ENCODE data around the gene CTCF.

Gene CTCF

GRCh38 chr16:67652578-67653127 is 90.3 kb downstream of the CTCF start:
- no peak for DNase-seq (ENCODE audit: low read depth in 2 of 2)

GRCh38 chr16:67653128-67653788 is 90.9 kb downstream of the CTCF start:
- no peak for DNase-seq (ENCODE audit: low read depth in 2 of 2)

GRCh38 chr16:67653789-67654402 is 91.6 kb downstream of the CTCF start:
- no peak for DNase-seq (ENCODE audit: low read depth in 2 of 2)

- no peak for DNase-seq (ENCODE audit: low read depth in 2 of 2)
Measured at GRCh38 chr16:67654403-67654911, 92.1 kb downstream of the CTCF start.

- DNase-seq (ENCODE audit: low read depth in 2 of 2), result no peak
Measured at GRCh38 chr16:67655363-67655762, 93.0 kb downstream of the CTCF start.

DNA sequence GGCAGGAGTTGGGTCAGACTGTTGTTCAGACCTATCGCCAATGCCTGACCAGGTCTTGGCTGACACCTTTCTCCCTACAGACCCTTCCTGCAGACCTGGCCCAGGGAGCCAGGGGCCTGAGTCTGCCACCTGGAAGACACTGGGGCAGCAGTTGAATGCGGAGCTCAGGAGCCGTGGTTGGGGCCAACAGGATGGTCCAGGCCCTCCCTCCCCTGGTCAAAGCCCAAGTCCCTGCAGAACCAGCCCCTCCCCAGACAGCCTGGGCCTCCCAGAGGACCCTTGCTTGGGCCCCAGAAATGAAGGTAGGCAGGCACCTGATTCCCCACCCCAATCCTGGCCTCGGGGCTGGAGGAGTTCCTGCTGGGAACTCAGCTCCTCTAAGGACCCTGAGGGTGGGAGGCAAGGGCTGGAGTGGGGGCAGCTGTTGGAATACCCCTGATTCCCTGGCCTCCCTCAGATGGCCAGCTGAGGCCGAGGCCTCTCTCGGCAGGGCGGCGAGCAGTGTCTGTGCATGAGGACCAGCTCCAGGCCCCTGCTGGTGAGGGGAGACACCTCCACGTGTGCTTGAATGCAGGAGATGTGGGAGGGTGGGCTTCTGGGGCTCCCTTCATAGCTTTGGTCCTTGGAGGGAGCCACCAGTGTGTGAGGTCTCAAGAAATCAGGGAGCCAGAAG is 94.2 kb downstream of the CTCF start:
- no peak for DNase-seq (ENCODE audit: low read depth in 2 of 2)

GRCh38 chr16:67657017-67657608 is 94.8 kb downstream of the CTCF start:
- DNase-seq (ENCODE audit: low read depth in 2 of 2), result no peak

GRCh38 chr16:67657751-67658518 is 95.6 kb downstream of the CTCF start:
- DNase-seq (ENCODE audit: low read depth in 2 of 2), result no peak

GRCh38 chr16:67658849-67659674 is 96.7 kb downstream of the CTCF start:
- no peak for DNase-seq (ENCODE audit: low read depth in 2 of 2)

GRCh38 chr16:67659675-67660563 is 97.6 kb downstream of the CTCF start, which contains the start of gene ACD:
Gene ACD, minus strand, starts transcription at chr16:67660260. Its CDS starts 40 bp downstream, at chr16:67660220.
- peak; percentile 83 to 85 for DNase-seq (ENCODE audit: low read depth in 2 of 2)

- DNase-seq (ENCODE audit: low read depth in 2 of 2), result peak; percentile 82 to 85
Measured at GRCh38 chr16:67660564-67661028, 98.3 kb downstream of the CTCF start, which contains the start of gene PARD6A. Gene PARD6A, plus strand, starts transcription at chr16:67660960. Its CDS starts 79 bp downstream, at chr16:67661039.

- DNase-seq (ENCODE audit: low read depth in 2 of 2), result no peak
Measured at GRCh38 chr16:67661101-67661761, 98.9 kb downstream of the CTCF start.

DNA sequence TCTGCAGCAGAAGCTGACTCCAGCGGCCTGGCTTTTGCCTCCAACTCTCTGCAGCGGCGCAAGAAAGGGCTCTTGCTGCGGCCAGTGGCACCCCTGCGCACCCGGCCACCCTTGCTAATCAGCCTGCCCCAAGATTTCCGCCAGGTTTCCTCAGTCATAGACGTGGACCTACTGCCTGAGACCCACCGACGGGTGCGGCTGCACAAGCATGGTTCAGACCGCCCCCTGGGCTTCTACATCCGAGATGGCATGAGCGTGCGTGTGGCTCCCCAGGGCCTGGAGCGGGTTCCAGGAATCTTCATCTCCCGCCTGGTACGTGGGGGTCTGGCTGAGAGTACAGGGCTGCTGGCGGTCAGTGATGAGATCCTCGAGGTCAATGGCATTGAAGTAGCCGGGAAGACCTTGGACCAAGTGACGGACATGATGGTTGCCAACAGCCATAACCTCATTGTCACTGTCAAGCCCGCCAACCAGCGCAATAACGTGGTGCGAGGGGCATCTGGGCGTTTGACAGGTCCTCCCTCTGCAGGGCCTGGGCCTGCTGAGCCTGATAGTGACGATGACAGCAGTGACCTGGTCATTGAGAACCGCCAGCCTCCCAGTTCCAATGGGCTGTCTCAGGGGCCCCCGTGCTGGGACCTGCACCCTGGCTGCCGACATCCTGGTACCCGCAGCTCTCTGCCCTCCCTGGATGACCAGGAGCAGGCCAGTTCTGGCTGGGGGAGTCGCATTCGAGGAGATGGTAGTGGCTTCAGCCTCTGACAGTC is 99.7 kb downstream of the CTCF start:
- DNase-seq (ENCODE audit: low read depth in 2 of 2), result no peak

GRCh38 chr16:67662653-67663010 is 100.3 kb downstream of the CTCF start:
- DNase-seq (ENCODE audit: low read depth in 2 of 2), result no peak

- DNase-seq (ENCODE audit: low read depth in 2 of 2), result no peak
Measured at GRCh38 chr16:67663151-67663876, 101.0 kb downstream of the CTCF start.

DNA sequence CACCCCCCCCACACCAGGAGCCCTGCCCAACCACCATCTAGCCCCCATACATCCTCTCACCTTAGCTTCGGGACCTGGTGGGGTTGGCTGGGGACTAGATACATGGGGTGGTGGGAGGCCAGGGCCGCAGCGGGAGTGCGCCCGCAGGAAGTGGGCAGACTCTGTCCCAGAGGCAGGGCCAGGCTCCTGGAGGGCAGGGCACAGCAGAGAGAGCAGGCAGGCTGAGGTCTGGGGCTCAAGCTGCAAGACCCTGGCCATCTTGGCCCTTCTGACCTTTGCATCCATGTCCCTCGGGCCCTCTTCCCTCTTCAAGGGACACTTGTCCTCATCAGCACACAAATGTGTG is 101.5 kb downstream of the CTCF start:
- no peak for DNase-seq (ENCODE audit: low read depth in 2 of 2)

DNA sequence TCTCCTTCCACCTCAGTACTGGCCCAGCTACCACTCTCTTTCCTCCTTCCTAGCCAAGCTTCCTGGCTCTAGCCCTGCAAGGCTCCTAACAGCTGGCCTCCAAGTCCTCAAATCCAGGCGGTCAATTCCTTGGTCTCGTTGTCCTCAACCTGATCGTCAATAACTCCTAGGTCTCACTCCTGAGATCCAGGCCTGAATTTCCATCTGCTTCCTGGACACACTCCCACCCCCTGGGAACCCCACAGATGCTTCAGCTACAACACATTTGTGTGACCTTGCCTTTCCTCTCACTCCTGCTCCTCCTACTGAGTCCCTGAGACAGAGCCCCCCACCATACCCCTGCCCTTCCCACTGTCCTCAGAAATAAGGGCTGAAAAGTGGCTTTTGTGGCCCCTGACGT is 101.9 kb downstream of the CTCF start:
- DNase-seq (ENCODE audit: low read depth in 2 of 2), result no peak

All from stimulated activated CD8-positive, alpha-beta memory T cell treated with anti-CD3 and anti-CD28 coated beads, Interleukin-7, amount 100 ng/mL, for 1 hour (primary cell).